Mesendoderm (in vitro differentiated cells): ENCODE measurements around the gene DNAJC6.

Experiments used
- DNase-seq: peaks from one replicate; pipeline ENCODE4 v3.0.0; 2013
- H2AK5ac ChIP-seq: 2 replicates; pipeline ENCODE4 v1.6.1; 2013; ENCODE audit warnings: low read length, inconsistent platforms
- H2BK120ac ChIP-seq: 2 replicates; pipeline ENCODE4 v1.6.1; 2013; ENCODE audit warnings: low read depth, mild to moderate bottlenecking, low read length, moderate library complexity, mixed read lengths
- H2BK15ac ChIP-seq: replicated peaks from 2 replicates; pipeline ENCODE4 v1.6.1; 2013; ENCODE audit warnings: low read depth, mild to moderate bottlenecking, moderate library complexity
- H2BK5ac ChIP-seq: 2 replicates; pipeline ENCODE4 v1.6.1; 2013; ENCODE audit warnings: low read length, inconsistent platforms
- H3K18ac ChIP-seq: 2 replicates; pipeline ENCODE4 v1.6.1; 2013; ENCODE audit warnings: mild to moderate bottlenecking, low read length, mixed read lengths
- H3K23ac ChIP-seq: one replicate; pipeline ENCODE4 v1.6.1; 2013; ENCODE audit warnings: low read length
- H3K27ac ChIP-seq: 2 replicates; pipeline ENCODE4 v1.5.1; 2013; ENCODE audit warnings: low read depth, mild to moderate bottlenecking, inconsistent platforms, low read length, moderate library complexity
- H3K27me3 ChIP-seq: 2 replicates; pipeline ENCODE4 v1.6.1; 2013; ENCODE audit warnings: low read length, control low read depth, mild to moderate bottlenecking, inconsistent platforms; ENCODE audit not compliant: insufficient read depth, poor library complexity
- H3K36me3 ChIP-seq: 2 replicates; pipeline ENCODE4 v1.6.1; 2013; ENCODE audit warnings: low read length, inconsistent platforms; ENCODE audit not compliant: control insufficient read depth, insufficient read depth
- H3K4ac ChIP-seq: one replicate; pipeline ENCODE4 v1.6.1; 2013; ENCODE audit warnings: low read depth, mild to moderate bottlenecking, low read length, moderate library complexity
- H3K4me1 ChIP-seq: 2 replicates; pipeline ENCODE4 v1.6.1; 2013; ENCODE audit warnings: low read depth, low read length, inconsistent platforms; ENCODE audit not compliant: control insufficient read depth
- H3K4me2 ChIP-seq: 2 replicates; pipeline ENCODE4 v1.6.1; 2013; ENCODE audit warnings: low read length
- H3K4me3 ChIP-seq: 2 replicates; pipeline ENCODE4 v1.5.1; 2013; ENCODE audit warnings: mild to moderate bottlenecking, low read length
- H3K56ac ChIP-seq: one replicate; pipeline ENCODE4 v1.6.1; 2013; ENCODE audit warnings: low read length
- H3K79me1 ChIP-seq: 2 replicates; pipeline ENCODE4 v1.6.1; 2013; ENCODE audit warnings: low read length, inconsistent platforms
- H3K79me2 ChIP-seq: 2 replicates; pipeline ENCODE4 v1.6.1; 2013; ENCODE audit warnings: mild to moderate bottlenecking, low read length; ENCODE audit not compliant: control insufficient read depth, insufficient read depth
- H3K9ac ChIP-seq: 2 replicates; pipeline ENCODE4 v1.6.1; 2013; ENCODE audit warnings: low read length, inconsistent platforms
- H4K5ac ChIP-seq: one replicate; pipeline ENCODE4 v1.6.1; 2013; ENCODE audit warnings: low read length
- H4K8ac ChIP-seq: one replicate; pipeline ENCODE4 v1.6.1; 2013; ENCODE audit warnings: low read depth, mild to moderate bottlenecking, control low read depth, low read length, moderate library complexity
- WGBS: extraction: QIAGEN DNeasy Blood & Tissue Kit; methylation state at CpG from one replicate; pipeline ENCODE4 v1.1.7; 2013; ENCODE audit warnings: low lambda C conversion rate, missing lambda C conversion rate; ENCODE audit not compliant: insufficient coverage; ENCODE audit errors: extremely low coverage; 5-methylcytosine and 5-hydroxymethylcytosine counted together

DNAJC6 gene

GRCh38 chr1:65360648-65361047 is 51.3 kb downstream of the DNAJC6 start:
- no peak overlapping the region for H2BK120ac ChIP-seq
- no CpG with 5 or more reads among the region's 5 CpGs for WGBS
- H3K4me2 ChIP-seq: no peak overlapping the region
- no peak overlapping the region for H4K8ac ChIP-seq
- H2BK5ac ChIP-seq: no peak overlapping the region
- DNase-seq: no peak
- no peak overlapping the region for H3K18ac ChIP-seq
- H2BK15ac ChIP-seq: no peak overlapping the region
- H3K36me3 ChIP-seq: no peaks in the 10 kb centered on the region
- H3K79me1 ChIP-seq: no peaks in the 10 kb centered on the region
- no peak overlapping the region for H4K5ac ChIP-seq
- no peak overlapping the region for H2AK5ac ChIP-seq
- H3K23ac ChIP-seq: no peak overlapping the region
- no peak overlapping the region for H3K27ac ChIP-seq
- H3K9ac ChIP-seq: no peak overlapping the region
- H3K4me1 ChIP-seq: no peaks in the 10 kb centered on the region
- H3K79me2 ChIP-seq: no peaks in the 10 kb centered on the region
- H3K4ac ChIP-seq: no peak overlapping the region
- no peak overlapping the region for H3K4me3 ChIP-seq
- no peak overlapping the region for H3K56ac ChIP-seq
- no peaks in the 10 kb centered on the region for H3K27me3 ChIP-seq

DNA sequence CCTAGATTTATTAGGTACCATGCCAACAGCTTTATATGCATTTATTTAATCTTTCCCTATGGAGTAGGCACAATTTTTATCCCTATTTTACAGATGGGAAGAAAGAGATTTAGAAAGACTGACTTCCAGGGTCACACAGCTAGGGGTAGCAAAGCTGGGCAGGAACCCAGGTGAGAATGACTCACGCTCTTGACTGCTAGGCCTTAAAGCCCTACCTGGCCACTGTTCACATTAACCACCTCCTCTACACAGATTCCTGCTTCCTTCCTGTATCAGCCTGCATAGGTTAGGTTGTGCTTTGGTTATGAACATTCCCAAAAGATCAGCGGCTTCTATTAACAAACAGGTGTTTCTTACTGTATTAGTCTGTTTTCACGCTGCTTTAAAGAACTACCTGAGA is 53.2 kb downstream of the DNAJC6 start:
- no peaks in the 10 kb centered on the region for H3K4me1 ChIP-seq
- H3K18ac ChIP-seq: no peak overlapping the region
- DNase-seq: peak; percentile 19
- H3K36me3 ChIP-seq: no peaks in the 10 kb centered on the region
- H2BK120ac ChIP-seq: no peak overlapping the region
- no peak overlapping the region for H3K23ac ChIP-seq
- H3K9ac ChIP-seq: no peak overlapping the region
- H3K27ac ChIP-seq: no peak overlapping the region
- no peak overlapping the region for H2AK5ac ChIP-seq
- H3K79me2 ChIP-seq: no peaks in the 10 kb centered on the region
- no peak overlapping the region for H3K4ac ChIP-seq
- H3K4me2 ChIP-seq: no peak overlapping the region
- no peaks in the 10 kb centered on the region for H3K79me1 ChIP-seq
- H2BK5ac ChIP-seq: no peak overlapping the region
- no peak overlapping the region for H4K5ac ChIP-seq
- H2BK15ac ChIP-seq: no peak overlapping the region
- WGBS: no CpG with 5 or more reads among the region's 3 CpGs
- H3K4me3 ChIP-seq: no peak overlapping the region
- H4K8ac ChIP-seq: no peak overlapping the region
- no peaks in the 10 kb centered on the region for H3K27me3 ChIP-seq
- H3K56ac ChIP-seq: no peak overlapping the region

GRCh38 chr1:65363484-65363883 is 54.1 kb downstream of the DNAJC6 start:
- Histone ChIP-seq H3K36me3 (no peaks in the 10 kb centered on the region), H3K27ac (no peak overlapping the region), H3K4me2 (no peak overlapping the region), H3K27me3 (no peaks in the 10 kb centered on the region), H2AK5ac (no peak overlapping the region), H2BK15ac (no peak overlapping the region), H4K8ac (no peak overlapping the region), H4K5ac (no peak overlapping the region), H3K56ac (no peak overlapping the region), H3K23ac (no peak overlapping the region), H3K79me1 (no peaks in the 10 kb centered on the region), H3K4ac (no peak overlapping the region), H3K9ac (no peak overlapping the region), H3K4me3 (no peak overlapping the region), H2BK120ac (no peak overlapping the region), H2BK5ac (no peak overlapping the region), H3K4me1 (no peaks in the 10 kb centered on the region), H3K79me2 (no peaks in the 10 kb centered on the region), H3K18ac (no peak overlapping the region)
- no peak for DNase-seq
- WGBS: no CpG with 5 or more reads among the region's 2 CpGs

- Histone ChIP-seq H3K4ac (no peak overlapping the region), H3K56ac (no peak overlapping the region), H3K27me3 (no peaks in the 10 kb centered on the region), H2BK120ac (no peak overlapping the region), H4K8ac (no peak overlapping the region), H3K27ac (no peak overlapping the region), H3K23ac (no peak overlapping the region), H3K4me2 (no peak overlapping the region), H2AK5ac (no peak overlapping the region), H3K36me3 (no peaks in the 10 kb centered on the region), H3K4me3 (no peak overlapping the region), H3K9ac (no peak overlapping the region), H3K4me1 (no peaks in the 10 kb centered on the region), H3K79me2 (no peaks in the 10 kb centered on the region), H3K18ac (no peak overlapping the region), H3K79me1 (no peaks in the 10 kb centered on the region), H2BK5ac (no peak overlapping the region), H4K5ac (no peak overlapping the region), H2BK15ac (no peak overlapping the region)
- no CpG with 5 or more reads among the region's 2 CpGs for WGBS
- no peak for DNase-seq
Measured at GRCh38 chr1:65368403-65368802, 59.1 kb downstream of the DNAJC6 start.

GRCh38 chr1:65371544-65371943 is 62.2 kb downstream of the DNAJC6 start:
- Histone ChIP-seq H2BK15ac (no peak overlapping the region), H4K5ac (no peak overlapping the region), H3K27ac (no peak overlapping the region), H3K4ac (no peak overlapping the region), H2BK5ac (no peak overlapping the region), H3K56ac (no peak overlapping the region), H2AK5ac (no peak overlapping the region), H3K4me3 (no peak overlapping the region), H4K8ac (no peak overlapping the region), H2BK120ac (no peak overlapping the region), H3K36me3 (no peaks in the 10 kb centered on the region), H3K79me1 (no peaks in the 10 kb centered on the region), H3K4me2 (no peak overlapping the region), H3K4me1 (no peaks in the 10 kb centered on the region), H3K9ac (no peak overlapping the region), H3K18ac (no peak overlapping the region), H3K79me2 (no peaks in the 10 kb centered on the region), H3K23ac (no peak overlapping the region), H3K27me3 (no peaks in the 10 kb centered on the region)
- no peak for DNase-seq
- no CpG with 5 or more reads among the region's 3 CpGs for WGBS

DNA sequence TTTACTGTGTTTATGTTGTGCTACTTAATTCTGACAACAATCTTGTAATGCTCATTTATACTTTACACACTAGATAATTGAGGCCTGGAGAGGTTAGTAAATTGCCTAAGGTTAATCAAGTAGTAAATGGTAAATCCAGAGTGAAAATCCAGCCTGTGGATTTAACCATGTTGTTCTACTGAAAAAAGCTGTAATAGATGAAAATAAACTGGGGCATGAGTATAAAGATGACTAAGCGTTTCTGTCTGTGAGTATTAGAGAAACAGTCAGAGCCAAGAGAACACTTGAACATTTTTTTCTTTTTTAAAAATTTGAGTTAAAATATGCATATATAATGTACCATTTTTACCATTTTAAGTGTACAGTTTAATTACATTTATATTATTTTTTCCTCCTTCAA is 63.2 kb downstream of the DNAJC6 start:
- Histone ChIP-seq H3K27me3 (no peaks in the 10 kb centered on the region), H3K56ac (no peak overlapping the region), H3K4me3 (no peak overlapping the region), H4K5ac (no peak overlapping the region), H3K79me1 (no peaks in the 10 kb centered on the region), H3K4me2 (no peak overlapping the region), H3K36me3 (no peaks in the 10 kb centered on the region), H3K23ac (no peak overlapping the region), H4K8ac (no peak overlapping the region), H3K27ac (no peak overlapping the region), H3K4me1 (no peaks in the 10 kb centered on the region), H2AK5ac (no peak overlapping the region), H2BK5ac (no peak overlapping the region), H3K18ac (no peak overlapping the region), H3K4ac (no peak overlapping the region), H2BK120ac (no peak overlapping the region), H3K79me2 (no peaks in the 10 kb centered on the region), H2BK15ac (no peak overlapping the region), H3K9ac (no peak overlapping the region)
- no CpG with 5 or more reads among the region's 1 CpG for WGBS
- DNase-seq: no peak
